Measurements from ENCODE around the gene CYFIP1. TPM values are rescaled to one million over a fixed set of nuclear protein-coding genes. Genes with fewer than 3 reads are reported as not detected.

Gene CYFIP1
- total RNA-seq, 1 experiment from 2014 or later = 205 TPM

- Mint-ChIP-seq H3K27me3 (ENCODE audit: insufficient read depth, unreplicated experiment) (no peaks in the 10 kb centered on the region), H3K9me3 (ENCODE audit: unreplicated experiment) (no peaks in the 10 kb centered on the region), H3K27ac (ENCODE audit: unreplicated experiment) (no peak overlapping the region), H3K36me3 (ENCODE audit: insufficient read depth, unreplicated experiment) (peaks cover 96% of the 10 kb centered on the region), H3K4me1 (ENCODE audit: low read depth, unreplicated experiment) (peaks cover 4% of the 10 kb centered on the region), H3K4me3 (ENCODE audit: unreplicated experiment) (no peak overlapping the region)
- Histone ChIP-seq H3K9me3 (no peaks in the 10 kb centered on the region), H3K36me3 (ENCODE audit: control insufficient read depth, insufficient read depth, low read length) (peaks cover 5% of the 10 kb centered on the region), H3K4me1 (no peaks in the 10 kb centered on the region), H3K4me3 (ENCODE audit: low read depth, low read length) (no peak overlapping the region), H3K27me3 (replicated peaks; ENCODE audit: control insufficient read depth, insufficient read depth, low read length) (no peaks in the 10 kb centered on the region)
- no TSS peak for BruUV-seq (replicated peaks)
- intact Hi-C loops (cut with micrococcal nuclease; ENCODE audit: unreplicated experiment) = loop anchor here (10.0 kb wide), 1 partner anchor 595 kb away; no protein-coding TSS in a partner anchor
- CTCF ChIA-PET = no interaction called here
- TF ChIP-seq, protein P1, sequence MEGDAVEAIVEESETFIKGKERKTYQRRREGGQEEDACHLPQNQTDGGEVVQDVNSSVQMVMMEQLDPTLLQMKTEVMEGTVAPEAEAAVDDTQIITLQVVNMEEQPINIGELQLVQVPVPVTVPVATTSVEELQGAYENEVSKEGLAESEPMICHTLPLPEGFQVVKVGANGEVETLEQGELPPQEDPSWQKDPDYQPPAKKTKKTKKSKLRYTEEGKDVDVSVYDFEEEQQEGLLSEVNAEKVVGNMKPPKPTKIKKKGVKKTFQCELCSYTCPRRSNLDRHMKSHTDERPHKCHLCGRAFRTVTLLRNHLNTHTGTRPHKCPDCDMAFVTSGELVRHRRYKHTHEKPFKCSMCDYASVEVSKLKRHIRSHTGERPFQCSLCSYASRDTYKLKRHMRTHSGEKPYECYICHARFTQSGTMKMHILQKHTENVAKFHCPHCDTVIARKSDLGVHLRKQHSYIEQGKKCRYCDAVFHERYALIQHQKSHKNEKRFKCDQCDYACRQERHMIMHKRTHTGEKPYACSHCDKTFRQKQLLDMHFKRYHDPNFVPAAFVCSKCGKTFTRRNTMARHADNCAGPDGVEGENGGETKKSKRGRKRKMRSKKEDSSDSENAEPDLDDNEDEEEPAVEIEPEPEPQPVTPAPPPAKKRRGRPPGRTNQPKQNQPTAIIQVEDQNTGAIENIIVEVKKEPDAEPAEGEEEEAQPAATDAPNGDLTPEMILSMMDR (IDR thresholded peaks at IDR 0.05; ENCODE audit: insufficient read depth in 1 of 2, low read depth in 1 of 2, low read length in 1 of 2, severe bottlenecking in 1 of 2, unreplicated experiment in 1 of 2) = no peak
- POLR2A ChIA-PET = no interaction called here
- DNase-seq = no peak
These were observed 110.3 kb downstream of the CYFIP1 start for GRCh38 chr15:22869856-22870255.

GRCh38 chr15:22868928-22869327 lies 111.2 kb downstream of the CYFIP1 start:
- H3K36me3 ChIP-seq (ENCODE audit: control insufficient read depth, insufficient read depth, low read length) = peaks cover 1% of the 10 kb centered on the region

GRCh38 chr15:22868495-22868894 lies 111.7 kb downstream of the CYFIP1 start:
- Mint-ChIP-seq H3K27me3 (ENCODE audit: insufficient read depth, unreplicated experiment) (no peaks in the 10 kb centered on the region), H3K27ac (ENCODE audit: unreplicated experiment) (no peak overlapping the region), H3K4me3 (ENCODE audit: unreplicated experiment) (no peak overlapping the region), H3K9me3 (ENCODE audit: unreplicated experiment) (no peaks in the 10 kb centered on the region), H3K36me3 (ENCODE audit: insufficient read depth, unreplicated experiment) (peaks cover 97% of the 10 kb centered on the region), H3K4me1 (ENCODE audit: low read depth, unreplicated experiment) (peaks cover 3% of the 10 kb centered on the region)
- ChIA-PET CTCF (no interaction called here), POLR2A (no interaction called here)
- Histone ChIP-seq H3K27me3 (replicated peaks; ENCODE audit: control insufficient read depth, insufficient read depth, low read length) (no peaks in the 10 kb centered on the region), H3K4me3 (ENCODE audit: low read depth, low read length) (no peak overlapping the region), H3K4me1 (no peaks in the 10 kb centered on the region), H3K9me3 (no peaks in the 10 kb centered on the region), H3K36me3 (ENCODE audit: control insufficient read depth, insufficient read depth, low read length) (peaks cover 1% of the 10 kb centered on the region)
- no peak for DNase-seq
- TF ChIP-seq, protein P1 (IDR thresholded peaks at IDR 0.05; ENCODE audit: insufficient read depth in 1 of 2, low read depth in 1 of 2, low read length in 1 of 2, severe bottlenecking in 1 of 2, unreplicated experiment in 1 of 2) = no peak
- BruUV-seq (replicated peaks) = no TSS peak
- intact Hi-C loops (cut with micrococcal nuclease; ENCODE audit: unreplicated experiment) = loop anchor here (10.0 kb wide), 1 partner anchor 596 kb away; no protein-coding TSS in a partner anchor

More at GRCh38 chr15:22868928-22869327, 111.2 kb downstream of the CYFIP1 start:
- peaks cover 97% of the 10 kb centered on the region for H3K36me3 Mint-ChIP-seq (ENCODE audit: insufficient read depth, unreplicated experiment)
- H3K4me3 Mint-ChIP-seq (ENCODE audit: unreplicated experiment) = no peak overlapping the region
- ChIA-PET POLR2A (no interaction called here), CTCF (no interaction called here)
- H3K9me3 Mint-ChIP-seq (ENCODE audit: unreplicated experiment) = no peaks in the 10 kb centered on the region
- no peak for DNase-seq
- no peaks in the 10 kb centered on the region for H3K27me3 Mint-ChIP-seq (ENCODE audit: insufficient read depth, unreplicated experiment)
- no peak overlapping the region for H3K27ac Mint-ChIP-seq (ENCODE audit: unreplicated experiment)
- intact Hi-C loops (cut with micrococcal nuclease; ENCODE audit: unreplicated experiment) = loop anchor here (10.0 kb wide), 1 partner anchor 596 kb away; no protein-coding TSS in a partner anchor
- H3K4me3 ChIP-seq (ENCODE audit: low read depth, low read length) = no peak overlapping the region
- no peaks in the 10 kb centered on the region for H3K4me1 ChIP-seq
- no peaks in the 10 kb centered on the region for H3K9me3 ChIP-seq
- no TSS peak for BruUV-seq (replicated peaks)
- peaks cover 4% of the 10 kb centered on the region for H3K4me1 Mint-ChIP-seq (ENCODE audit: low read depth, unreplicated experiment)
- no peaks in the 10 kb centered on the region for H3K27me3 ChIP-seq (replicated peaks; ENCODE audit: control insufficient read depth, insufficient read depth, low read length)
- TF ChIP-seq, protein P1 (IDR thresholded peaks at IDR 0.05; ENCODE audit: insufficient read depth in 1 of 2, low read depth in 1 of 2, low read length in 1 of 2, severe bottlenecking in 1 of 2, unreplicated experiment in 1 of 2) = no peak
